ENCODE measurements around the gene HSPA1A.
"Not testable (repeated sequence)": the region's sequence is repeated elsewhere in the genome, so short reads cannot be mapped to it uniquely, and the experiment has no call there.

Gene HSPA1A

GRCh38 chr6:31819871-31820299 lies 4.5 kb downstream of the HSPA1A start:
- no peak for DNase-seq (ENCODE audit: extremely low read depth, low read depth)
- TF ChIP-seq, protein P1, sequence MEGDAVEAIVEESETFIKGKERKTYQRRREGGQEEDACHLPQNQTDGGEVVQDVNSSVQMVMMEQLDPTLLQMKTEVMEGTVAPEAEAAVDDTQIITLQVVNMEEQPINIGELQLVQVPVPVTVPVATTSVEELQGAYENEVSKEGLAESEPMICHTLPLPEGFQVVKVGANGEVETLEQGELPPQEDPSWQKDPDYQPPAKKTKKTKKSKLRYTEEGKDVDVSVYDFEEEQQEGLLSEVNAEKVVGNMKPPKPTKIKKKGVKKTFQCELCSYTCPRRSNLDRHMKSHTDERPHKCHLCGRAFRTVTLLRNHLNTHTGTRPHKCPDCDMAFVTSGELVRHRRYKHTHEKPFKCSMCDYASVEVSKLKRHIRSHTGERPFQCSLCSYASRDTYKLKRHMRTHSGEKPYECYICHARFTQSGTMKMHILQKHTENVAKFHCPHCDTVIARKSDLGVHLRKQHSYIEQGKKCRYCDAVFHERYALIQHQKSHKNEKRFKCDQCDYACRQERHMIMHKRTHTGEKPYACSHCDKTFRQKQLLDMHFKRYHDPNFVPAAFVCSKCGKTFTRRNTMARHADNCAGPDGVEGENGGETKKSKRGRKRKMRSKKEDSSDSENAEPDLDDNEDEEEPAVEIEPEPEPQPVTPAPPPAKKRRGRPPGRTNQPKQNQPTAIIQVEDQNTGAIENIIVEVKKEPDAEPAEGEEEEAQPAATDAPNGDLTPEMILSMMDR (IDR thresholded peaks at IDR 0.05; ENCODE audit: low read depth, low read length), result no peak

DNA sequence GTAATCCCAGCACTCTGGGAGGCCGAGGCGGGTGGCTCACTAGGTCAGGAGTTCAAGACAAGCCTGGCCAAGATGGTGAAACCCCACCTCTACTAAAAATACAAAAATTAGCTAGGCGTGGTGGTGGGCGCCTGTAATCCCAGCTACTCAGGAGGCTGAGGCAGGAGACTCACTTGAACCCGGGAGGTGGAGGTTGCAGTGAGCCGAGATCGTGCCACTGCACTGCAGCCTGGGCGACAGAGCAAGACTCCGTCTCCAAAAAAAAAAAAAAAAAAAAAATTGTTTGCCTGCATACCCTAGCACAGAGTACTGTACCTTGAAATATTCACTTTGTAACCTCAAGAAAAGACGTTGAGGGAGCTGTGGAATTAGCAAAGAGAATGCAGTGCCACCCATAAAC lies 5.1 kb downstream of the HSPA1A start:
- not testable (repeated sequence) for DNase-seq (ENCODE audit: extremely low read depth, low read depth)

DNA sequence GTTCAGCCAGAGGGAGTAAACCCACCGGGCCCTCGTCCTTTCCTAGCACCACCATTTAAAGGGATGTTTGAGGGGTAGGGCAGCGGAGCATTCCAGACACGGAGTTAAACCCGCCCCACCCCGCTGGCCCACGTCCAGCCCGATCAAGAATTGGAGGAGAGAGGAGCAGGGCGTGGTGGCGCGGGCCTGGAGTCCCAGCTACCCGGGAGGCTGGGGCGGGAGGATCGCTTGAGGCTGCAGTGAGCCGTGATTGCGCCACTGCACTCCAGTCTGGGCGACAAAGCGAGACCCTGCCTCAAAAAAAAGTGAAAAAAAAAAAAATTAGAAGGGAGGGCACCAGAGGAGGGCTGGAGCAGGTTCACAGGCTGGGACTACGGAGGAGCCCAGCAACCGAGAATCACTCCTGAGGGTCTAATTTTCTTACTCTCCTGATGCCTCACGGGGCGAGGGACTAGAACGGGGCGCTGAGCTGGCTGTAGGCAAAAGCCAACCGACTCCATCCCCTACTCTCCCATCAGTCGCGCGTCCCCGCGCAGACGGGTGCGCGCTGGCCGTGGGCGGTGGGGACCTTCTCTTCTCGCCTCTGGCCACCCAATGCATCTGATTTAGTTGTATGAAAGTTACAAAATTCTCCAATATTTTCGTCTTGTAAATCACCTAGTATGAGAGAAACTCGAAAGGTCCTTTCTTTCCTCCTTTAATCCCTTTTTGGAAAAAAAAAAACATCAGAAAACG lies 6.1 kb downstream of the HSPA1A start:
- no peak for DNase-seq (ENCODE audit: extremely low read depth, low read depth)
- TF ChIP-seq, protein P1 (IDR thresholded peaks at IDR 0.05; ENCODE audit: low read depth, low read length), result no peak

DNA sequence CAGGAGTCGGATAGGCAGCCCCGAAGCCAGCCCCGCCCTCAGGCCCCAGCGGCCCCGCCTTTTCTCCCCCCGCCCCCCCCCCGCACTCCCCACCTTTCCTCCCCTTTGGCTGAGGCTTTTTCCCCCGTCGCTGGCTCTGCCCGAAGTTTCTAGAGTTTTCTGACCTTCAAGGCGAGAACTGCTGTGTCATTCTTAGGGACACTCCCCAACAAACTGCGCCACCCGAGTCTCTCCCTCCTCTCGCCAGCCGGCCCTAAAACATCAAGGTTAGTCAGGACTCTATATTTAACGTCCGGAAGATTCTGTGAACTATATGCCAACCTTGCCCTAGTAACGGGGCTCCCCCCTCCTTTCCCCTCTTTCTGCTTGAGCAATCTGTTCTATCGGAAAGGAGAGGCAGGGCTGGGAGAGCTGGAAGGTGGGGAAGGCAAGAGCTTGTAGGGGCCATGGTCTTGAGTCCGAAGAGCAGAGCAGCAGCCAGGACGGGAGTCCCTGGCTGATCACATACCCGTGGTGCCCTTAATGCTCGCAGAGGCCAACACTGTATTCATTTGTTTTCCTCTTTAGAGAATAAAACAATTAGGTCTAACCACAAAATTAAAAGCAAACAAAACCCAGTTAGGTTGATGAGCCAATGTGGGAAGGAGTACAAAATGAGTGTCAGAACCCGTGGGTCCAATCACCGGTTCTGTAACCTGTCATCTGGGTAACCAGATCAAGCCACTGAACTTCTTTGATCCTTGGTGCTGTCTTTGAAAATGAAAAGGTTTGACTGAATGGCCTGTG lies 6.9 kb downstream of the HSPA1A start:
- TF ChIP-seq, protein P1 (IDR thresholded peaks at IDR 0.05; ENCODE audit: low read depth, low read length), result no peak
- peak; percentile 79 for DNase-seq (ENCODE audit: extremely low read depth, low read depth)

DNA sequence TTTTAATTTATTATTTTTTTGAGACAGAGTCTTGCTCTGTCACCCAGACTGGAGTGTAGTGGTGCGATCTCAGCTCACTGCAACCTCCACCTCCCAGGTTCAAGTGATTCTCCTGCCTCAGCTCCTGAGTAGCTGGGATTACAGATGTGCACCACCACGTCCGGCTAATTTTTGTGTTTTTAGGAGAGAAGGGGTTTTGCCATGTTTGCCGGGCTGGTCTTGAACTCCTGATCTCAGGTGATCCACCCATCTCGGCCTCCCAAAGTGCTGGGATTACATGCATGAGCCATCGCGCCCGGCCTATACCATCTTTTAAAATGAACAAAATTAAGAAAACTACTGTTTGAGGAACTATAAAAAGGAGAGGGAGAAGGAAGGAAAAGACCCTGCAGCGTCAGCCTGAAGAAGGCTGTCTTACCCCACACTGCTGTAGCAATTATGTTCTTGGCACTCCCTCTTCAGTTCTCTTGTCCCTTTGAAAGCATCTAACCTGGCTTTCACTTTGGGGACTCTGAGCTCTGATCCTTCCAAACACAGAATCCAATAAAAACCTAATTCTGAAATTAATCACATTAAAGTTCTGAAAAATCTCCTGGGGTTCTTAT lies 8.4 kb downstream of the HSPA1A start:
- not testable (repeated sequence) for DNase-seq (ENCODE audit: extremely low read depth, low read depth)

DNA sequence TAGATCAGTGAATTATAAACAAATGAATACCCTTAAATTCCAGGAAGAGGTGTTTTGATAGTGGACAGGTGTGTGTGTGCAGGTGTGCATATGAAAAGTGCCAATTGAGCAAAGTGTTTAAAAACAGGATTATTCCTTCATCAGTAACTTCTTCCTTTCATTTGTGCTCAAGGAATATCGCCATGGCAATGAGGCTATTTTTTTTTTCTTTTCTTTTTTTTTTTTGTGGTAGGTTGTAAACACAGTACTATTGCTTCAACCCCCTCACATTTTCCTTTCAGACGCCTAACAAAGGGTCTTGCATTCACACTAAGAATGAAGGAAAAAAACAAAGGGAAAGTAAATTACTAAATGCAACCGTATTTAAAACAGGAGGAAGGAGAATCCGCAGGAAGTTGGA lies 10.2 kb downstream of the HSPA1A start:
- no peak for DNase-seq (ENCODE audit: extremely low read depth, low read depth)

GRCh38 chr6:31826793-31827285 lies 11.5 kb downstream of the HSPA1A start:
- TF ChIP-seq, protein P1 (IDR thresholded peaks at IDR 0.05; ENCODE audit: low read depth, low read length), result no peak; the same call in 1 of the 2 replicates
- DNase-seq (ENCODE audit: extremely low read depth, low read depth), result peak; percentile 79

More for the DNA sequence above, 10.2 kb downstream of the HSPA1A start:
- TF ChIP-seq, protein P1 (IDR thresholded peaks at IDR 0.05; ENCODE audit: low read depth, low read length), result no peak

All from AG09319 (cell line).